ENCODE measurements around the gene FBRS.

GRCh38 chr16:30666681-30667080, 8.4 kb downstream of the FBRS start:
- TF ChIP-seq ARNT (IDR thresholded peaks at IDR 0.05) (no peak), SP1 (IDR thresholded peaks at IDR 0.05) (no peak), L3MBTL2 (conservative IDR thresholded peaks at IDR 0.05) (no peak), FOXK2 (IDR thresholded peaks at IDR 0.05) (no peak), FOXM1 (IDR thresholded peaks at IDR 0.05; ENCODE audit: borderline replicate concordance) (no peak), ELF4 (IDR thresholded peaks at IDR 0.05) (no peak), HDGF (IDR thresholded peaks at IDR 0.05; ENCODE audit: borderline replicate concordance) (no peak), NFRKB (IDR thresholded peaks at IDR 0.05) (no peak), BHLHE40 (IDR thresholded peaks at IDR 0.05; ENCODE audit: borderline replicate concordance) (no peak), ZNF384 (IDR thresholded peaks at IDR 0.05) (no peak), TARDBP (IDR thresholded peaks at IDR 0.05) (no peak), SUZ12 (IDR thresholded peaks at IDR 0.05) (no peak)
- TF ChIP-seq, protein P1, sequence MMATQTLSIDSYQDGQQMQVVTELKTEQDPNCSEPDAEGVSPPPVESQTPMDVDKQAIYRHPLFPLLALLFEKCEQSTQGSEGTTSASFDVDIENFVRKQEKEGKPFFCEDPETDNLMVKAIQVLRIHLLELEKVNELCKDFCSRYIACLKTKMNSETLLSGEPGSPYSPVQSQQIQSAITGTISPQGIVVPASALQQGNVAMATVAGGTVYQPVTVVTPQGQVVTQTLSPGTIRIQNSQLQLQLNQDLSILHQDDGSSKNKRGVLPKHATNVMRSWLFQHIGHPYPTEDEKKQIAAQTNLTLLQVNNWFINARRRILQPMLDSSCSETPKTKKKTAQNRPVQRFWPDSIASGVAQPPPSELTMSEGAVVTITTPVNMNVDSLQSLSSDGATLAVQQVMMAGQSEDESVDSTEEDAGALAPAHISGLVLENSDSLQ (IDR thresholded peaks at IDR 0.05), result no peak
